GM23248 (cell line): ENCODE measurements around the gene UCK2. TPM values are rescaled to one million over a fixed set of nuclear protein-coding genes. Genes with fewer than 3 reads are reported as not detected.

ENCODE experiments used
- DNase-seq: peaks from one replicate; pipeline ENCODE4 v3.0.0-alpha.2; 2015
- H2AFZ ChIP-seq: fragments of 200-600 bp; sonication (generic); 2 replicates; pipeline ENCODE4 v1.6.1; 2016; ENCODE audit warnings: antibody characterized with exemption
- H3F3A ChIP-seq: fragments of 200-600 bp; sonication (generic); 2 replicates; pipeline ENCODE4 v1.6.1; 2016; ENCODE audit warnings: mild to moderate bottlenecking, antibody characterized with exemption, mixed run types; ENCODE audit not compliant: insufficient read depth
- H3K27ac ChIP-seq: fragments of 200-600 bp; sonication (generic); 2 replicates; pipeline ENCODE4 v1.5.1; 2016; ENCODE audit warnings: mild to moderate bottlenecking
- H3K27me3 ChIP-seq: fragments of 200-600 bp; sonication (generic); replicated peaks from 2 replicates; pipeline ENCODE4 v1.6.1; 2016; ENCODE audit warnings: mild to moderate bottlenecking; ENCODE audit not compliant: insufficient read depth
- H3K36me3 ChIP-seq: fragments of 200-600 bp; sonication (generic); 2 replicates; pipeline ENCODE4 v1.6.1; 2016; ENCODE audit warnings: low read depth, mild to moderate bottlenecking
- H3K4me1 ChIP-seq: fragments of 200-600 bp; sonication (generic); 2 replicates; pipeline ENCODE4 v1.6.1; 2016; ENCODE audit warnings: mild to moderate bottlenecking; ENCODE audit not compliant: insufficient read depth
- H3K4me2 ChIP-seq: fragments of 200-600 bp; sonication (generic); one replicate; pipeline ENCODE4 v1.6.1; 2016; ENCODE audit warnings: mild to moderate bottlenecking; ENCODE audit not compliant: unreplicated experiment
- H3K4me3 ChIP-seq: fragments of 200-600 bp; sonication (generic); 2 replicates; pipeline ENCODE4 v1.5.1; 2016; ENCODE audit warnings: mild to moderate bottlenecking
- H3K79me2 ChIP-seq: fragments of 200-600 bp; sonication (generic); 2 replicates; pipeline ENCODE4 v1.6.1; 2016; ENCODE audit warnings: mild to moderate bottlenecking; ENCODE audit not compliant: insufficient read depth
- H3K9ac ChIP-seq: fragments of 200-600 bp; sonication (generic); 2 replicates; pipeline ENCODE4 v1.6.1; 2016; ENCODE audit warnings: mild to moderate bottlenecking
- H3K9me2 ChIP-seq: fragments of 200-600 bp; sonication (generic); 2 replicates; pipeline ENCODE4 v1.6.1; 2016; ENCODE audit warnings: mixed run types, mild to moderate bottlenecking, moderate library complexity; ENCODE audit not compliant: insufficient read depth
- H3K9me3 ChIP-seq: fragments of 200-600 bp; sonication (generic); one replicate; pipeline ENCODE4 v1.6.1; 2017; ENCODE audit warnings: low read depth
- H4K20me1 ChIP-seq: fragments of 200-600 bp; sonication (generic); 2 replicates; pipeline ENCODE4 v1.6.0; 2016; ENCODE audit not compliant: insufficient read depth
- EZH2 ChIP-seq: fragments of 200-600 bp; sonication (generic); IDR thresholded peaks from 2 replicates; pipeline ENCODE4 v1.6.1; 2018; ENCODE audit warnings: antibody characterized with exemption, mild to moderate bottlenecking; ENCODE audit not compliant: insufficient read depth, poor library complexity, severe bottlenecking
- EZH2phosphoT487 ChIP-seq: fragments of 200-600 bp; sonication (generic); IDR thresholded peaks from 2 replicates; pipeline ENCODE4 v1.6.1; 2018; ENCODE audit warnings: antibody characterized with exemption, moderate library complexity, mild to moderate bottlenecking, low read depth; ENCODE audit not compliant: insufficient read depth
- WGBS, 2 experiments: methylation state at CpG; one replicate each; pipeline ENCODE4 v1.1.6; 2015 to 2017; ENCODE audit warnings: low lambda C conversion rate in 2 of 2, low coverage in 1 of 2; ENCODE audit errors: missing lambda C conversion rate in 2 of 2; 5-methylcytosine and 5-hydroxymethylcytosine counted together
- in situ Hi-C: fragments of 300-500 bp; cut with MboI; formaldehyde crosslinking; loops from 2 replicates; pipeline ENCODE4 v1.15.0; 2020
- polyA plus RNA-seq: library from polyadenylated mRNA; unstranded; fragments of >200 nt; fragmentation: Nextera tagmentation; extraction: Ambion mirVana; gene quantifications from 2 replicates; pipeline ENCODE4 v1.2.1, GENCODE V29; 2016
- total RNA-seq: library from RNA; depleted of rRNA; stranded (reverse); fragments of >200 nt; shearing (Covaris generic); gene quantifications from 2 replicates; pipeline ENCODE4 v1.2.3, GENCODE V29; 2014

UCK2 gene
- total and polyA plus RNA-seq, 2 experiments from 2014 or later: 78.2 to 81.9 TPM

DNA sequence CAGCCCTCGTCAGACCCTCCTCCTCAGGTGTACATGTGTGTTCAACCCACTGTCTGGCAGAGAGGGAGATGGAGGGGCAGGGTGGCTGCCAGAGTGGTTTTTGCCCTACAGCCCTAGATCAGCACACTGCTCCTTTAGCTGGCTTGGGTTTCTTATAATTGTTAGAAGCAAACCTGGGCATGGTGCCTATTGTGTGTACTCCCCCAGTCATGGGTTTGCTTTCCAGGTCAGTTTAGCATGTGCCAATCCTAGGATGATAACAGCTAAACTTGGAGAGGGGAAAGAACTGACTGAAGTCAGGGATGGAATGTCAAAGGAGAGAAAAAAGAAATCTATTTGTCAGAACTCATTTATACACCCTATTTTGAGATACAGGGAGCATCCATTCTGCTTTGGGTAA is 63.3 kb downstream of the UCK2 start:
- Histone ChIP-seq H3K4me3 (no peak overlapping the region), H3K79me2 (peaks cover 91% of the 10 kb centered on the region), H2AFZ (no peak overlapping the region), H3K4me2 (no peak overlapping the region), H3K4me1 (peaks cover 36% of the 10 kb centered on the region), H3K9ac (no peak overlapping the region), H4K20me1 (no peaks in the 10 kb centered on the region; the same call in 1 of the 2 replicates), H3K27me3 (no peaks in the 10 kb centered on the region), H3K9me3 (no peaks in the 10 kb centered on the region), H3F3A (peaks cover 28% of the 10 kb centered on the region), H3K36me3 (no peaks in the 10 kb centered on the region), H3K27ac (no peak overlapping the region), H3K9me2 (no peaks in the 10 kb centered on the region)
- in situ Hi-C loops: loop anchor here (10.0 kb wide), 1 partner anchor 126 kb away; the partner anchor contains the start of gene TMCO1
- DNase-seq: no peak
- no peak for TF ChIP-seq EZH2
- no peak for TF ChIP-seq EZH2phosphoT487
- 86 to 94% methylated on average over 1 of the region's 1 CpG for WGBS, 2 experiments

DNA sequence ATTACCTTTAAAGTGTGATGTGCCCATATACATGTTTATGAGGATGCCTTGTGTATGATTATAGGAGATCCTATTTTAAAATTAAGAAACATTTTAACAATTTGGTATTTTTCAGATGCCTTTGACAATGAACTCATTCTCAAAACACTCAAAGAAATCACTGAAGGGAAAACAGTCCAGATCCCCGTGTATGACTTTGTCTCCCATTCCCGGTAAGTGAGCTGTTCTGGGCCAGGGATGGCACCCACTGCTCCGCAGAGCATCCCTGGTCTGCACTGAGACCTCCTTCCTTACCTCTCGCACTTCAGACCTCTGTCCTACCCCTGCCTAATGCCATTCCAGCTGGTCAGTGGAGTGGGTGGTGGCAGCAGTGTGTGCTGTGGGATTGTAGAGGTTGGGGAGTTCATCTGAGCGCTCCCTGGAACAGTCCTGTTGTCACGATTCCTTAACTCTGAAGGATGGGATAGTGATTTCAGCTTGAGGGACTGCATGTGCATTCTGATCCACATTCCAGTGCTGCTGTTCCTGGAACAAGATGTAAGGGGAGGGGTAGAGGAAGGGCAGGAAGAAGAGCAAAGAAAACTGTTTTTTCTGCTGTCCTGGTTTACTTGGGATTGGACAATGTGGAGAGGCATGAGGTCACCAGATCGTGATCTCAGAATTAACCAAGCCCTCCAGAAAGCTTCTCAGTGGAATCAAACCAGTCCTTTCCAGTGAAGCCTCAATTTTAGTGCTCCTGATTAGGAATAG is 63.9 kb downstream of the UCK2 start:
- no peaks in the 10 kb centered on the region for H3K9me3 ChIP-seq
- no peaks in the 10 kb centered on the region for H3K27me3 ChIP-seq
- no peaks in the 10 kb centered on the region for H3K36me3 ChIP-seq
- WGBS, 2 experiments: 94 to 98% methylated on average over 7 of the region's 7 CpGs
- H3K79me2 ChIP-seq: peaks cover 85% of the 10 kb centered on the region
- TF ChIP-seq EZH2: no peak
- TF ChIP-seq EZH2phosphoT487: no peak
- H4K20me1 ChIP-seq: no peaks in the 10 kb centered on the region
- H2AFZ ChIP-seq: no peak overlapping the region
- H3K9me2 ChIP-seq: no peaks in the 10 kb centered on the region
- no peak for DNase-seq
- H3K27ac ChIP-seq: peak overlapping the region; percentile 8; the same call in 1 of the 2 replicates
- H3F3A ChIP-seq: peaks cover 33% of the 10 kb centered on the region
- no peak overlapping the region for H3K9ac ChIP-seq
- no peak overlapping the region for H3K4me2 ChIP-seq
- H3K4me3 ChIP-seq: no peak overlapping the region
- H3K4me1 ChIP-seq: peaks cover 42% of the 10 kb centered on the region
- in situ Hi-C loops: loop anchor here (10.0 kb wide), 1 partner anchor 126 kb away; the partner anchor contains the start of gene TMCO1

DNA sequence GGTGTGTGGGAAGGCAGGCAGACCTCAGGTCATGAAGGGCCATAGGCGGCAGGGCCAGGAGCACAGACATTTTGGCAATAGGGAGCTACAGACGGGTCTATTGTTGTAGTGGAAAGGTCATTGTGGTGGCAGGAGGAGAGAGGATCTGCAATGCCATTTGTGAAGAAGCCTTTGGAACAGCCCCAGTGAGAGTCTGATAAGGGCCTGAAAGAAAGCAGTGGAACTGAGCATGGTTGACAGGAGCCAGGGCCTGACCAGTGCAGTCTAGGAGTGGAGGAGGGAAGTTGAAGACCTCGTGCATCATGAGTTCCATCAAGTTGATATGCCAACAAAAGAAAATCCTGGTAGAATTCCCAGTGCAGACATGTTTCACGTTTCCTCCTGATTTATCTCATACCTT is 65.5 kb downstream of the UCK2 start:
- H3K4me1 ChIP-seq: peaks cover 57% of the 10 kb centered on the region
- no peaks in the 10 kb centered on the region for H3K27me3 ChIP-seq
- no peaks in the 10 kb centered on the region for H3K36me3 ChIP-seq
- peaks cover 49% of the 10 kb centered on the region for H3F3A ChIP-seq
- H3K9me2 ChIP-seq: no peaks in the 10 kb centered on the region
- no peaks in the 10 kb centered on the region for H3K9me3 ChIP-seq
- no peak overlapping the region for H3K9ac ChIP-seq
- H3K27ac ChIP-seq: no peak overlapping the region; the same call in 1 of the 2 replicates
- DNase-seq: no peak
- no peak overlapping the region for H2AFZ ChIP-seq
- WGBS, 2 experiments: 87 to 93% methylated on average over 4 of the region's 4 CpGs
- no peaks in the 10 kb centered on the region for H4K20me1 ChIP-seq
- in situ Hi-C loops: loop anchor here (10.0 kb wide), 1 partner anchor 128 kb away; the partner anchor contains the start of gene TMCO1
- TF ChIP-seq EZH2 (no peak), EZH2phosphoT487 (no peak)
- no peak overlapping the region for H3K4me3 ChIP-seq
- H3K79me2 ChIP-seq: peaks cover 82% of the 10 kb centered on the region
- H3K4me2 ChIP-seq: no peak overlapping the region

DNA sequence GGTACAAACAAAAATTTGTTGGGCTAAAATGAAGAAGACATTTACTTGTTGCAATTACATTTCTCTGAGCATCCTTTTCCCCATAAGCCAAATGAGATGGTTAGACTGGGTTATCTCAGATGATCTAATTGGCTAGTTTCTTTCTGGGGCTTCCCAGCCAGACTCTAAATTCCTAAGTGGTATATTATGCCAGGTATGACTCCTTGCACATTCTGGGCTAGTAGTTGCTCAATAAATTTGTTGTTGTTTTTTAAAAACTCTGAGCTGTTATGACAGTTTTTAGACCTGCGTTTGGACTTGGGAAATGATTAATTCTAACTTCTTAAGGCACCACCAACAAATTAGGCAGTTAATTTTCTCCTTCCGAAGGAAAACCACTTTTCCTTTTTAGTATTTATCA is 66.1 kb downstream of the UCK2 start:
- peaks cover 54% of the 10 kb centered on the region for H3F3A ChIP-seq
- DNase-seq: peak; percentile 36
- H3K9me2 ChIP-seq: no peaks in the 10 kb centered on the region
- TF ChIP-seq EZH2phosphoT487: no peak
- TF ChIP-seq EZH2: no peak
- H3K4me2 ChIP-seq: no peak overlapping the region
- H2AFZ ChIP-seq: no peak overlapping the region
- peaks cover 63% of the 10 kb centered on the region for H3K4me1 ChIP-seq
- peaks cover 77% of the 10 kb centered on the region for H3K79me2 ChIP-seq
- in situ Hi-C loops: loop anchor here (10.0 kb wide), 1 partner anchor 129 kb away; the partner anchor contains the start of gene TMCO1
- WGBS, 2 experiments: 76% methylated on average over 2 of the region's 2 CpGs
- no peaks in the 10 kb centered on the region for H4K20me1 ChIP-seq
- H3K27me3 ChIP-seq: no peaks in the 10 kb centered on the region
- no peaks in the 10 kb centered on the region for H3K36me3 ChIP-seq
- H3K9me3 ChIP-seq: no peaks in the 10 kb centered on the region
- peak overlapping the region; percentile 7; the same call in 1 of the 2 replicates for H3K27ac ChIP-seq
- H3K4me3 ChIP-seq: no peak overlapping the region
- H3K9ac ChIP-seq: no peak overlapping the region
